ENCODE measurements around the gene PRKCH.

PRKCH gene

DNA sequence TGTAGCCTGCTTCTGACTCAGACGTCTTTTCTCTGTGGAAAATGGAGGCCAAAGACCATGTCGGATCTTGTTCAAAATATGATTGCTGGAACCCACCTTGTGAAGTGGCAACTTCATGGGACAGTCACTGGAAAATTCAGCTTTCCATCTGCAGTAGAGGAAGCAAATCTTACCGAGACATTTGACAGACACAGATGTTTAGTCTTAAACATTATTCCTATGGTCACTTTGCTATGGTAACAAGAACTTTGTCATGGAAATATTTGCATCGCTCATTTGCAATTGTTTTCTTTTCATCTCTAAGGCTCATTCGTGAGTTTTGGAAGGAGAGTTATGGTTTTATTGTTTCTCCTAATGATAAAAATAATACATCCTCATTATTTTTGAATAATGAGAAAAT, 275.6 kb downstream of the PRKCH start (continued):
- TF ChIP-seq, protein P1, sequence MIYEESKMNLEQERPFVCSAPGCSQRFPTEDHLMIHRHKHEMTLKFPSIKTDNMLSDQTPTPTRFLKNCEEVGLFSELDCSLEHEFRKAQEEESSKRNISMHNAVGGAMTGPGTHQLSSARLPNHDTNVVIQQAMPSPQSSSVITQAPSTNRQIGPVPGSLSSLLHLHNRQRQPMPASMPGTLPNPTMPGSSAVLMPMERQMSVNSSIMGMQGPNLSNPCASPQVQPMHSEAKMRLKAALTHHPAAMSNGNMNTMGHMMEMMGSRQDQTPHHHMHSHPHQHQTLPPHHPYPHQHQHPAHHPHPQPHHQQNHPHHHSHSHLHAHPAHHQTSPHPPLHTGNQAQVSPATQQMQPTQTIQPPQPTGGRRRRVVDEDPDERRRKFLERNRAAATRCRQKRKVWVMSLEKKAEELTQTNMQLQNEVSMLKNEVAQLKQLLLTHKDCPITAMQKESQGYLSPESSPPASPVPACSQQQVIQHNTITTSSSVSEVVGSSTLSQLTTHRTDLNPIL (CRISPR knock-in tag; IDR thresholded peaks at IDR 0.05; ENCODE audit: low read depth): no peak
- TF ChIP-seq RARB (CRISPR knock-in tag; IDR thresholded peaks at IDR 0.05): no peak
- TF ChIP-seq ZNF8 (CRISPR knock-in tag; IDR thresholded peaks at IDR 0.05): no peak
- TF ChIP-seq TOX (CRISPR knock-in tag; IDR thresholded peaks at IDR 0.05; ENCODE audit: borderline replicate concordance): no peak
- no peak for TF ChIP-seq ARNTL (CRISPR knock-in tag; IDR thresholded peaks at IDR 0.05; ENCODE audit: borderline replicate concordance, low read depth)

DNA sequence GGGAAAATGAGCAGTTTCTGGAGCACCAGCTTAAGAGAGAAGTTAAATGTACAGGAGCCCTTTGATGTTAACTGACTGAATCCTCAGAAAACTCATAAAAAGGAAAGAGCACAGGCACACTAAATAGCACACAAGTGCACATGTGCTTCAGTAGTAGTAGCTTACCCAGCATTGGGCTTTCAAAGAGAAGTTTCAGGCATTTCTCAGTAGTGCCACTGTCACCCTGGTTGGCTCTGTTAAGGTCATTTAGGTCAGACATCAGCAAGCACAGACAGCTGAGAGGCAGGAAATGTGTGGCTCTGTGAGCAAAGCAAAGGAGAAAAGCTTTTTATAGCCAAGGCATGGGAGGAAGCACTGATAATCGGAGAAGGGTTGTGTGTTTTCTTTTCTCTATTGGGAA, 277.6 kb downstream of the PRKCH start:
- no peak for ATAC-seq

DNA sequence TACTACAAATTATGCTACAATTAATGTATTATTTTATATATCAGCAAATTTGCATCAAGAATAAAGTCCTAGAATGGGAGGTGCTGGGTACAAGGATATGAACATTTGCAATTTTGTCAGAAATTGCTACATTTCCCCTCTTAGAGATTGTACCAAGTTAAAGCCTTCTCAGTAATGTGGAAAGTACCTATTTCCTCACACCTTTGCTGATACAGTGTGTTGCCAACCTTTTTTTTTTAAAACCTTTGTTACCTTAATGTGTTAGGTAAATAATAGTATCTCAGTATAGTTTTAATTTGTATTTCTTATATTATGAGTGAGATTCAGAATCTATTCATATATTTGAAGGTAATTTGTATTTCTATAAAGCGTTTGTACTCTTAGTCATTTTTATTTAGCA, 278.6 kb downstream of the PRKCH start:
- no peak for ATAC-seq
- TF ChIP-seq SNAI2 (CRISPR knock-in tag; IDR thresholded peaks at IDR 0.05) (no peak), CSDC2 (CRISPR knock-in tag; IDR thresholded peaks at IDR 0.05) (no peak), TOX (CRISPR knock-in tag; IDR thresholded peaks at IDR 0.05; ENCODE audit: borderline replicate concordance) (no peak)
- TF ChIP-seq, protein P2, sequence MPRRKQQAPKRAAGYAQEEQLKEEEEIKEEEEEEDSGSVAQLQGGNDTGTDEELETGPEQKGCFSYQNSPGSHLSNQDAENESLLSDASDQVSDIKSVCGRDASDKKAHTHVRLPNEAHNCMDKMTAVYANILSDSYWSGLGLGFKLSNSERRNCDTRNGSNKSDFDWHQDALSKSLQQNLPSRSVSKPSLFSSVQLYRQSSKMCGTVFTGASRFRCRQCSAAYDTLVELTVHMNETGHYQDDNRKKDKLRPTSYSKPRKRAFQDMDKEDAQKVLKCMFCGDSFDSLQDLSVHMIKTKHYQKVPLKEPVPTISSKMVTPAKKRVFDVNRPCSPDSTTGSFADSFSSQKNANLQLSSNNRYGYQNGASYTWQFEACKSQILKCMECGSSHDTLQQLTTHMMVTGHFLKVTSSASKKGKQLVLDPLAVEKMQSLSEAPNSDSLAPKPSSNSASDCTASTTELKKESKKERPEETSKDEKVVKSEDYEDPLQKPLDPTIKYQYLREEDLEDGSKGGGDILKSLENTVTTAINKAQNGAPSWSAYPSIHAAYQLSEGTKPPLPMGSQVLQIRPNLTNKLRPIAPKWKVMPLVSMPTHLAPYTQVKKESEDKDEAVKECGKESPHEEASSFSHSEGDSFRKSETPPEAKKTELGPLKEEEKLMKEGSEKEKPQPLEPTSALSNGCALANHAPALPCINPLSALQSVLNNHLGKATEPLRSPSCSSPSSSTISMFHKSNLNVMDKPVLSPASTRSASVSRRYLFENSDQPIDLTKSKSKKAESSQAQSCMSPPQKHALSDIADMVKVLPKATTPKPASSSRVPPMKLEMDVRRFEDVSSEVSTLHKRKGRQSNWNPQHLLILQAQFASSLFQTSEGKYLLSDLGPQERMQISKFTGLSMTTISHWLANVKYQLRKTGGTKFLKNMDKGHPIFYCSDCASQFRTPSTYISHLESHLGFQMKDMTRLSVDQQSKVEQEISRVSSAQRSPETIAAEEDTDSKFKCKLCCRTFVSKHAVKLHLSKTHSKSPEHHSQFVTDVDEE (CRISPR knock-in tag; IDR thresholded peaks at IDR 0.05): no peak

More for the DNA sequence above, 277.6 kb downstream of the PRKCH start:
- no peak for TF ChIP-seq ESRRG (CRISPR knock-in tag; IDR thresholded peaks at IDR 0.05)
- 0 out of 2 replicates have a peak, but pooled peaks have one; percentile 34 for TF ChIP-seq ZFP3 (CRISPR knock-in tag; IDR thresholded peaks at IDR 0.05)

All from SK-N-SH treated with all-trans-retinoic acid at 6 μM for 48 hours (cell line).